ENCODE measurements around the gene ROR2.

ROR2 gene

GRCh38 chr9:91714874-91715615 is 235.0 kb downstream of the ROR2 start:
- ATAC-seq (replicated peaks; ENCODE audit: extremely low read depth, poor library complexity, severe bottlenecking) (no peak), DNase-seq (ENCODE audit: low spot score in 2 of 2) (no peak)
- H3K4me1 Mint-ChIP-seq: no peaks in the 10 kb centered on the region
- peaks cover 38% of the 10 kb centered on the region for H3K27me3 Mint-ChIP-seq
- H3K9me3 Mint-ChIP-seq: no peaks in the 10 kb centered on the region
- H3K4me3 Mint-ChIP-seq: no peak overlapping the region
- H3K27ac Mint-ChIP-seq (ENCODE audit: low read depth): no peak overlapping the region
- peaks cover 2% of the 10 kb centered on the region for H3K36me3 Mint-ChIP-seq (ENCODE audit: insufficient read depth)

GRCh38 chr9:91714020-91714806 is 235.8 kb downstream of the ROR2 start:
- Mint-ChIP-seq H3K4me1 (no peaks in the 10 kb centered on the region), H3K4me3 (no peak overlapping the region), H3K27me3 (peaks cover 29% of the 10 kb centered on the region), H3K36me3 (ENCODE audit: insufficient read depth) (peaks cover 2% of the 10 kb centered on the region), H3K9me3 (no peaks in the 10 kb centered on the region), H3K27ac (ENCODE audit: low read depth) (no peak overlapping the region)
- ATAC-seq (replicated peaks; ENCODE audit: extremely low read depth, poor library complexity, severe bottlenecking): no peak
- no peak for DNase-seq (ENCODE audit: low spot score in 2 of 2)

- Mint-ChIP-seq H3K9me3 (no peaks in the 10 kb centered on the region), H3K4me1 (no peaks in the 10 kb centered on the region), H3K27ac (ENCODE audit: low read depth) (no peak overlapping the region), H3K27me3 (peaks cover 19% of the 10 kb centered on the region), H3K4me3 (no peak overlapping the region), H3K36me3 (ENCODE audit: insufficient read depth) (peaks cover 2% of the 10 kb centered on the region)
- DNase-seq (ENCODE audit: low spot score in 2 of 2) (no peak), ATAC-seq (replicated peaks; ENCODE audit: extremely low read depth, poor library complexity, severe bottlenecking) (no peak)
These were observed 237.2 kb downstream of the ROR2 start for GRCh38 chr9:91712811-91713210.

GRCh38 chr9:91711755-91712601 is 238.1 kb downstream of the ROR2 start:
- Mint-ChIP-seq H3K4me1 (no peaks in the 10 kb centered on the region), H3K27me3 (peaks cover 11% of the 10 kb centered on the region), H3K36me3 (ENCODE audit: insufficient read depth) (peaks cover 2% of the 10 kb centered on the region), H3K27ac (ENCODE audit: low read depth) (no peak overlapping the region), H3K9me3 (no peaks in the 10 kb centered on the region), H3K4me3 (no peak overlapping the region)
- DNase-seq (ENCODE audit: low spot score in 2 of 2) (peak; percentile 21 to 46), ATAC-seq (replicated peaks; ENCODE audit: extremely low read depth, poor library complexity, severe bottlenecking) (peak; percentile 94)

- ATAC-seq (replicated peaks; ENCODE audit: extremely low read depth, poor library complexity, severe bottlenecking) (no peak), DNase-seq (ENCODE audit: low spot score in 2 of 2) (no peak)
- Mint-ChIP-seq H3K4me3 (no peak overlapping the region), H3K36me3 (ENCODE audit: insufficient read depth) (peaks cover 2% of the 10 kb centered on the region), H3K9me3 (peaks cover 6% of the 10 kb centered on the region), H3K27ac (ENCODE audit: low read depth) (no peak overlapping the region), H3K4me1 (no peaks in the 10 kb centered on the region), H3K27me3 (peaks cover 6% of the 10 kb centered on the region)
These were observed 239.9 kb downstream of the ROR2 start for GRCh38 chr9:91710158-91710557.

GRCh38 chr9:91705386-91705785 is 244.6 kb downstream of the ROR2 start:
- H3K4me1 Mint-ChIP-seq: no peaks in the 10 kb centered on the region
- H3K9me3 Mint-ChIP-seq: peaks cover 8% of the 10 kb centered on the region
- no peak overlapping the region for H3K4me3 Mint-ChIP-seq
- ATAC-seq (replicated peaks; ENCODE audit: extremely low read depth, poor library complexity, severe bottlenecking) (no peak), DNase-seq (ENCODE audit: low spot score in 2 of 2) (no peak)
- peaks cover 10% of the 10 kb centered on the region for H3K27me3 Mint-ChIP-seq
- peak overlapping the region; percentile 22 for H3K27ac Mint-ChIP-seq (ENCODE audit: low read depth)
- no peaks in the 10 kb centered on the region for H3K36me3 Mint-ChIP-seq (ENCODE audit: insufficient read depth)

GRCh38 chr9:91700475-91700874 is 249.6 kb downstream of the ROR2 start:
- Mint-ChIP-seq H3K27ac (ENCODE audit: low read depth) (no peak overlapping the region), H3K4me3 (no peak overlapping the region), H3K9me3 (peaks cover 5% of the 10 kb centered on the region), H3K4me1 (peaks cover 4% of the 10 kb centered on the region), H3K27me3 (peaks cover 7% of the 10 kb centered on the region), H3K36me3 (ENCODE audit: insufficient read depth) (no peaks in the 10 kb centered on the region)
- DNase-seq (ENCODE audit: low spot score in 2 of 2) (no peak), ATAC-seq (replicated peaks; ENCODE audit: extremely low read depth, poor library complexity, severe bottlenecking) (no peak)

- ATAC-seq (replicated peaks; ENCODE audit: extremely low read depth, poor library complexity, severe bottlenecking): no peak
- Mint-ChIP-seq H3K36me3 (ENCODE audit: insufficient read depth) (peaks cover 2% of the 10 kb centered on the region), H3K27me3 (no peaks in the 10 kb centered on the region), H3K9me3 (peaks cover 5% of the 10 kb centered on the region), H3K27ac (ENCODE audit: low read depth) (no peak overlapping the region), H3K4me3 (no peak overlapping the region), H3K4me1 (peaks cover 4% of the 10 kb centered on the region)
- no peak for DNase-seq (ENCODE audit: low spot score in 2 of 2)
These were observed 251.8 kb downstream of the ROR2 start for GRCh38 chr9:91698266-91698665.

GRCh38 chr9:91697201-91697600 is 252.8 kb downstream of the ROR2 start:
- Mint-ChIP-seq H3K4me3 (no peak overlapping the region), H3K36me3 (ENCODE audit: insufficient read depth) (peaks cover 2% of the 10 kb centered on the region), H3K9me3 (peaks cover 5% of the 10 kb centered on the region), H3K4me1 (peaks cover 4% of the 10 kb centered on the region), H3K27ac (ENCODE audit: low read depth) (no peak overlapping the region), H3K27me3 (no peaks in the 10 kb centered on the region)
- no peak for ATAC-seq (replicated peaks; ENCODE audit: extremely low read depth, poor library complexity, severe bottlenecking)
- no peak for DNase-seq (ENCODE audit: low spot score in 2 of 2)

- H3K27ac Mint-ChIP-seq (ENCODE audit: low read depth): no peak overlapping the region
- no peak overlapping the region for H3K4me3 Mint-ChIP-seq
- peaks cover 4% of the 10 kb centered on the region for H3K4me1 Mint-ChIP-seq
- no peak for DNase-seq (ENCODE audit: low spot score in 2 of 2)
- H3K9me3 Mint-ChIP-seq: peaks cover 5% of the 10 kb centered on the region
- ATAC-seq (replicated peaks; ENCODE audit: extremely low read depth, poor library complexity, severe bottlenecking): peak; percentile 49
- peaks cover 2% of the 10 kb centered on the region for H3K36me3 Mint-ChIP-seq (ENCODE audit: insufficient read depth)
- H3K27me3 Mint-ChIP-seq: no peaks in the 10 kb centered on the region
These were observed 255.8 kb downstream of the ROR2 start for GRCh38 chr9:91694081-91694870.

GRCh38 chr9:91693226-91693625 is 256.8 kb downstream of the ROR2 start:
- Mint-ChIP-seq H3K4me3 (no peak overlapping the region), H3K27ac (ENCODE audit: low read depth) (no peak overlapping the region), H3K36me3 (ENCODE audit: insufficient read depth) (peaks cover 2% of the 10 kb centered on the region), H3K4me1 (peaks cover 4% of the 10 kb centered on the region), H3K9me3 (peaks cover 5% of the 10 kb centered on the region), H3K27me3 (no peaks in the 10 kb centered on the region)
- DNase-seq (ENCODE audit: low spot score in 2 of 2) (no peak), ATAC-seq (replicated peaks; ENCODE audit: extremely low read depth, poor library complexity, severe bottlenecking) (no peak)

Data from central memory CD8-positive, alpha-beta T cell (primary cell).